GM18502 (cell line): ENCODE data around the gene AHR.
"Not testable (repeated sequence)": the region's sequence is repeated elsewhere in the genome, so short reads cannot be mapped to it uniquely, and the experiment has no call there.

Source experiments
- ATAC-seq: cut with Tn5 transposase; IDR thresholded peaks from one replicate; pipeline ENCODE4 v1.9.1; 2021; ENCODE audit warnings: mild to moderate bottlenecking; ENCODE audit not compliant: unreplicated experiment, poor library complexity

AHR gene

GRCh38 chr7:17333221-17333620 is 34.8 kb downstream of the AHR start:
- ATAC-seq: no peak

DNA sequence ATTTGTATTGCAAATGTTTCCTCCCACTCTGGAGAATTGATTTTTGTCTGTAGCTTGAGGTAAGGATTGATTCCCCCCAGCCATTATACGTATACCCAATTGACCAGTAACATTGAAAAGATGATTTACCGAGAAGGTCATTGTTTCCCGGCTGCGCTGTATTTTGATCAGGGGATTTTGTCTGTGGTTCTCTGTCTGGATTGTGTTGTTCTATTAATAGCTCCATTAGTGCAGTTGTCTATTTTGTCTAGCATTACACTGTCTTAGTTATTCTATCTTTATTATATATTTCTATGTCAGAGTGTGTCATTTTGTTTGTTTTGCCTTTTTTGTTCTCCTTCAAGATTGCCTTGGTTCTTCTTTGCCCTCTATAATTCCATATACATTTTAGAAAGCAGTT is 37.7 kb downstream of the AHR start:
- no peak for ATAC-seq

DNA sequence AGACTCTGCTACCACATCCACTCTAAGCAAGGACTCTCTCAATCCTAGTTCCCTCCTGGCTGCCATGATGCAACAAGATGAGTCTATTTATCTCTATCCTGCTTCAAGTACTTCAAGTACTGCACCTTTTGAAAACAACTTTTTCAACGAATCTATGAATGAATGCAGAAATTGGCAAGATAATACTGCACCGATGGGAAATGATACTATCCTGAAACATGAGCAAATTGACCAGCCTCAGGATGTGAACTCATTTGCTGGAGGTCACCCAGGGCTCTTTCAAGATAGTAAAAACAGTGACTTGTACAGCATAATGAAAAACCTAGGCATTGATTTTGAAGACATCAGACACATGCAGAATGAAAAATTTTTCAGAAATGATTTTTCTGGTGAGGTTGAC is 40.7 kb downstream of the AHR start:
- no peak for ATAC-seq

DNA sequence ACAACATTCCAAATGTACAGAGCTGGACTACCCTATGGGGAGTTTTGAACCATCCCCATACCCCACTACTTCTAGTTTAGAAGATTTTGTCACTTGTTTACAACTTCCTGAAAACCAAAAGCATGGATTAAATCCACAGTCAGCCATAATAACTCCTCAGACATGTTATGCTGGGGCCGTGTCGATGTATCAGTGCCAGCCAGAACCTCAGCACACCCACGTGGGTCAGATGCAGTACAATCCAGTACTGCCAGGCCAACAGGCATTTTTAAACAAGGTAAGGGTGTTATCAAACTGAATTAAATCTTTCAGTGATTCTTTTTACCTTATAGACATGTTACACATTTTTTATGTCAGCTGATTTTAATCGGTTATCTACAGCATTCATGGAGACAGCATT is 41.5 kb downstream of the AHR start:
- no peak for ATAC-seq

- no peak for ATAC-seq
These were observed 42.2 kb downstream of the AHR start for GRCh38 chr7:17340655-17341054.

- no peak for ATAC-seq
These were observed 44.3 kb downstream of the AHR start for GRCh38 chr7:17342756-17343155.

DNA sequence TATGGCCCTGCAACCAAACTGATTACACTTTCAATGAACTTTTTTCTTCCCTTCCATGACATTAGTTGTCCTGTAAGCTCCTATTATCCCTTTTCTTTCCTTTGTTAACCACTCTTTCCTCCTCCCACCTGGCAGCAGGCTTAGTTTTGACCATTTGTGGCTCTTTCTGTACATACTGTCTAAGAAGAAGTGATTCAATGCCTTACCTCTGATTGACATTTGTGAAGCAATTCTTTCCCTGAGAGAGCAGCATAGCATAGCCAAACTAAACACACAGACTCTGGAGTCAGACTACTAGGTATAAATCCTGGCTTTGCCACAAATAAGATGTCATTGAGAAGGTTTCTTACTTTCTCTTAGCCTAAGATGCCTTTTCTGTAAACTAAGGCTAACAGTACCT is 48.9 kb downstream of the AHR start:
- ATAC-seq: no peak

GRCh38 chr7:17348932-17349331 is 50.5 kb downstream of the AHR start:
- not testable (repeated sequence) for ATAC-seq

- ATAC-seq: not testable (repeated sequence)
These were observed 51.9 kb downstream of the AHR start for GRCh38 chr7:17350321-17350720.

- ATAC-seq: not testable (repeated sequence)
These were observed 55.4 kb downstream of the AHR start for GRCh38 chr7:17353650-17354419.

GRCh38 chr7:17354473-17354872 is 56.0 kb downstream of the AHR start:
- ATAC-seq: no peak

DNA sequence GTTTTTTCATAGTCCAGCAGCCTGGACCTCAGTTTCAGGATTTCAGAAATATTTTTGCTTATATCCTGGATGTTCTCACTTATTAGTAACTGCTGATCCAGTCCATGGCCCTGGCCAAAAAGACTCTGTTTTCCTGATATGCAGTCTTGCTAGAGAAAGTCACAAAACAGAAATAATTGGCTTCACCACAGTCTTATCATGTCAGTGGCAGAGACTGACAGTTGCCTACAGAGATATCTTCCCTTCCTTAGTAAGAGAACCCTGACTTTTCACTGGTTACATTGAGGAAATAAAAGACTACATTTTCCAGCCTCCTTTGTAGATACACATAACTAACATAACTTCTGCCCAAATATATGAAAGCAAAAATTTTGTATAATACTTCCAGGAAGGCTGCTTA is 56.6 kb downstream of the AHR start:
- ATAC-seq: no peak

GRCh38 chr7:17357952-17358351 is 59.5 kb downstream of the AHR start:
- no peak for ATAC-seq

GRCh38 chr7:17359610-17360009 is 61.2 kb downstream of the AHR start:
- ATAC-seq: no peak

- no peak for ATAC-seq
These were observed 64.1 kb downstream of the AHR start for GRCh38 chr7:17362439-17363105.

DNA sequence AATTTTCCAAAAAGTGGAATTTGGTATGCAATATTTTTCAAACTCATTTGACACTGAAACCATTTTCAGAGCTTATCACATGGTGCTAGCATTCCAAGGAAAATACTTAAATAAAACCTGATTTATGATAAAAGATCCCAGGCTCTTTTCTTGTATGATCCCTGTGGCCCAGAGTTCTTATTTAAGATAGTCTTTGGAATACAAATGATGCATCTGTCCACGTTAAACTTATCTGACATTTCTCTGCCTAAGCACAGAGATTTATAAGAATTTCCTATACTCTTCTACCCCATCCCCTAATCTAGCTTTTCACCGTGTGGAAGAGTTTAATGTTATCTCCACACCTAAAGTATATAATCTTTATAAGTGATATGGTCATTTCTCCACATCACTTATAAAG is 66.2 kb downstream of the AHR start:
- ATAC-seq: no peak

DNA sequence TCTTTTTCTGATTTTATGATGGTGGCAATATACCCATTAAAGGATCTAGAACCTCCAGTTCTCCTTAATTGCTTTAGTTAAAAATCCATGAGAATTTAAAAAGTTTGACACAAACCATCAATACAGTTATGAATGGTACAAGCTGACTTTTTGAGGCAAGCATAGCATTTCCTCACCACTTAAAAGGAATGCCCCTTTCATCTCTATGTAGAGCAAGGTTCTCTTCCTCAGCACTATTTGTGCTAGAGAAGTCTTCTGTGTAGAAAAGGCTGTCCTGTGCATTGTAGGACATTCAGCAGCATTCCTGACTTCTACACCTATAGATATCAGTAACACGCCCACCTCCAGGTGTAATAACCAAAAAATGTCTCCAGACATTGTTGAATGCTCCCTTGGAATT is 67.3 kb downstream of the AHR start:
- ATAC-seq: no peak

GRCh38 chr7:17367502-17367901 is 69.0 kb downstream of the AHR start:
- ATAC-seq: no peak

- ATAC-seq: no peak
These were observed 70.5 kb downstream of the AHR start for GRCh38 chr7:17368856-17369524.

GRCh38 chr7:17369691-17370426 is 71.4 kb downstream of the AHR start:
- no peak for ATAC-seq
